Large intestine (tissue), 3 donors: ENCODE results near the gene SMIM11. TPM values are rescaled to one million over a fixed set of nuclear protein-coding genes. Genes with fewer than 3 reads are reported as not detected.

Source experiments
- DNase-seq, 2 donors: peaks; one replicate each; pipeline versions ENCODE4 v3.0.0 to v3.0.0-alpha.2; 2013
- H3K27ac ChIP-seq: one replicate; pipeline ENCODE4 v1.5.1; 2013; ENCODE audit warnings: low read length
- H3K27me3 ChIP-seq: 2 replicates; pipeline ENCODE4 v1.6.1; 2013; ENCODE audit warnings: low read length; ENCODE audit not compliant: control insufficient read depth, insufficient read depth
- H3K36me3 ChIP-seq: 2 replicates; pipeline ENCODE4 v1.6.1; 2013; ENCODE audit warnings: low read length; ENCODE audit not compliant: control insufficient read depth, insufficient read depth
- H3K4me1 ChIP-seq: one replicate; pipeline ENCODE4 v1.6.1; 2013; ENCODE audit warnings: low read length; ENCODE audit not compliant: control insufficient read depth, insufficient read depth
- H3K4me3 ChIP-seq: one replicate; pipeline ENCODE4 v1.5.1; 2013; ENCODE audit warnings: low read length
- H3K9me3 ChIP-seq: one replicate; pipeline ENCODE4 v1.6.1; 2013; ENCODE audit warnings: mild to moderate bottlenecking, low read depth, low read length, moderate library complexity; ENCODE audit not compliant: control insufficient read depth
- WGBS: methylation state at CpG from one replicate; pipeline ENCODE4 v1.1.5; 2013; ENCODE audit warnings: low lambda C conversion rate; ENCODE audit not compliant: insufficient coverage; 5-methylcytosine and 5-hydroxymethylcytosine counted together
- polyA plus RNA-seq: library from polyadenylated mRNA; unstranded; fragments of 120-200 nt; gene quantifications from one replicate; pipeline ENCODE4 v1.2.1, GENCODE V29; 2013

The SMIM11 gene
- polyA plus RNA-seq, 1 donor, result 11.8 TPM

GRCh38 chr21:34352556-34352955 is 22.8 kb upstream of the SMIM11 start:
- H3K27ac ChIP-seq, result no peak overlapping the region
- H3K27me3 ChIP-seq, result no peaks in the 10 kb centered on the region
- no peak for DNase-seq
- H3K9me3 ChIP-seq, result peaks cover 3% of the 10 kb centered on the region
- no peaks in the 10 kb centered on the region for H3K4me1 ChIP-seq
- H3K36me3 ChIP-seq, result no peaks in the 10 kb centered on the region
- H3K4me3 ChIP-seq, result no peak overlapping the region
- no CpG with 5 or more reads among the region's 4 CpGs for whole genome bisulfite sequencing

- WGBS, result 94% methylated on average over 2 of the region's 6 CpGs
These were observed 22.1 kb upstream of the SMIM11 start for GRCh38 chr21:34353182-34353581.

GRCh38 chr21:34354836-34355235 is 20.5 kb upstream of the SMIM11 start:
- Histone ChIP-seq H3K36me3 (no peaks in the 10 kb centered on the region), H3K4me1 (no peaks in the 10 kb centered on the region), H3K9me3 (no peaks in the 10 kb centered on the region), H3K27me3 (no peaks in the 10 kb centered on the region), H3K27ac (no peak overlapping the region), H3K4me3 (no peak overlapping the region)
- WGBS, result 100% methylated on average over 1 of the region's 4 CpGs
- no peak for DNase-seq

More at GRCh38 chr21:34353182-34353581, 22.1 kb upstream of the SMIM11 start:
- Histone ChIP-seq H3K27ac (no peak overlapping the region), H3K27me3 (no peaks in the 10 kb centered on the region), H3K36me3 (no peaks in the 10 kb centered on the region), H3K4me1 (no peaks in the 10 kb centered on the region), H3K9me3 (peaks cover under 1% of the 10 kb centered on the region), H3K4me3 (no peak overlapping the region)
- DNase-seq, result no peak

DNA sequence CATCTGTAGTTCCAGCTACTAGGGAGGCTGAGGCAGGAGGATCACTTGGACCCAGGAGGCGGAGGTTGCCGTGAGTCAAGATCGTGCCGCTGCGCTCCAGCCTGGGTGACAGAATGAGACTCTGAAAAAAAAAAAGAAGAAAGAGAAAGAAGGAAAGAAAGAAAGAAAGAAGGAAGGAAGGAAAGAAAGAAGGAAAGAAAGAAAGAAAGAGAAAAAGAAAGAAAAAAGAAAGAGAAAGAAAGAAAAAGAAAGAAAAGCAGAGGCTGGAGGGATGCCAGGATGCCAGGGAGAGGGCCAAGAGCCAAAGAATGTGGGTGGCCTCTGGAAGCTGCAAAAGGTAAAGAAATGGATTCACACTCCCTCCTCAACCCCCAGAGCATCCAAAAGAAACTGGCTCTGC is 19.7 kb upstream of the SMIM11 start:
- Histone ChIP-seq H3K27ac (no peak overlapping the region), H3K4me3 (no peak overlapping the region), H3K4me1 (no peaks in the 10 kb centered on the region), H3K9me3 (no peaks in the 10 kb centered on the region), H3K27me3 (no peaks in the 10 kb centered on the region), H3K36me3 (no peaks in the 10 kb centered on the region)
- no peak for DNase-seq
- WGBS, result 100% methylated on average over 5 of the region's 5 CpGs

GRCh38 chr21:34357889-34358288 is 17.4 kb upstream of the SMIM11 start:
- Histone ChIP-seq H3K27me3 (peaks cover 4% of the 10 kb centered on the region), H3K4me3 (no peak overlapping the region), H3K36me3 (no peaks in the 10 kb centered on the region), H3K27ac (no peak overlapping the region), H3K4me1 (no peaks in the 10 kb centered on the region), H3K9me3 (no peaks in the 10 kb centered on the region)
- WGBS, result no CpG with 5 or more reads among the region's 2 CpGs
- no peak for DNase-seq

GRCh38 chr21:34358866-34359265 is 16.4 kb upstream of the SMIM11 start:
- no peaks in the 10 kb centered on the region for H3K4me1 ChIP-seq
- H3K9me3 ChIP-seq, result no peaks in the 10 kb centered on the region
- no peak overlapping the region for H3K27ac ChIP-seq
- WGBS, result 89% methylated on average over 1 of the region's 1 CpG
- H3K36me3 ChIP-seq, result no peaks in the 10 kb centered on the region
- H3K4me3 ChIP-seq, result no peak overlapping the region
- peaks cover 4% of the 10 kb centered on the region for H3K27me3 ChIP-seq
- no peak for DNase-seq

DNA sequence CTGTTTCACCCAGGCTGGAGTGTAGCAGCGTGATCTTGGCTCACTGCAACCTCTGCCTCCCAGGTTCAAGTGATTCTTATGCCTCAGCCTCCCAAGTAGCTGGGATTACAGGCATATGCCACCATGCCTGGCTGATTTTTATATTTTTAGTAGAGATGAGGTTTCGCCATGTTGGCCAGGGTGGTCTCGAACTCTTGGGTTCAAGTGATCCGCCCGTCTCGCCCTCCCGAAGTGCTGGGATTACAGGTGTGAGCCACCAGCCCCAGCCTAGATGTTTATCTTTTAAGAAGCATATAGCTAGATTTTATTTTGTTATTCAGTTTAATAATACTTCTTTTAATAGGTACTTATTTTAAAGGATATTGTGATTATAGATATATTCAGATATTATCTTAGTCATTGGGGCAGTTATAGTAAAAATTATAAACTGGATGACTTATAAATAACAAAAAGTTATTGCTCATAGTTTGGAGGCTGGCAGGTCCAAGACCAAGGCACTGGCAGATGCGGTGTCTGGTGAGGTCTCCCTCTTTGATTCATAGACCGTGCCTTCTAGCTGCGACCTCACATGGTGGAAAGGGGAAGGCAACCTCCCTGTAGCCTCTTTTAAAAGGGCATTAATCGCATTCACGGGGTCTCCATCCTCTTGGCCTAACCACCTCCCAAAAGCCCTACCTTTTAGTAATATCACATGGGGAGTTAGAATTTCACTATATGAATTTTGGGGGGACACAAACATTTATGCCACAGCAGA is 14.6 kb upstream of the SMIM11 start:
- Histone ChIP-seq H3K4me3 (no peak overlapping the region), H3K27ac (no peak overlapping the region), H3K9me3 (no peaks in the 10 kb centered on the region), H3K4me1 (no peaks in the 10 kb centered on the region), H3K36me3 (no peaks in the 10 kb centered on the region), H3K27me3 (peaks cover 4% of the 10 kb centered on the region)
- WGBS, result no CpG with 5 or more reads among the region's 12 CpGs
- no peak for DNase-seq

GRCh38 chr21:34362136-34362444 is 13.2 kb upstream of the SMIM11 start:
- H3K36me3 ChIP-seq, result no peaks in the 10 kb centered on the region
- no peak for DNase-seq
- no peaks in the 10 kb centered on the region for H3K4me1 ChIP-seq
- no peak overlapping the region for H3K27ac ChIP-seq
- H3K9me3 ChIP-seq, result no peaks in the 10 kb centered on the region
- WGBS, result 40% methylated on average over 1 of the region's 3 CpGs
- no peak overlapping the region for H3K4me3 ChIP-seq
- peaks cover 4% of the 10 kb centered on the region for H3K27me3 ChIP-seq

DNA sequence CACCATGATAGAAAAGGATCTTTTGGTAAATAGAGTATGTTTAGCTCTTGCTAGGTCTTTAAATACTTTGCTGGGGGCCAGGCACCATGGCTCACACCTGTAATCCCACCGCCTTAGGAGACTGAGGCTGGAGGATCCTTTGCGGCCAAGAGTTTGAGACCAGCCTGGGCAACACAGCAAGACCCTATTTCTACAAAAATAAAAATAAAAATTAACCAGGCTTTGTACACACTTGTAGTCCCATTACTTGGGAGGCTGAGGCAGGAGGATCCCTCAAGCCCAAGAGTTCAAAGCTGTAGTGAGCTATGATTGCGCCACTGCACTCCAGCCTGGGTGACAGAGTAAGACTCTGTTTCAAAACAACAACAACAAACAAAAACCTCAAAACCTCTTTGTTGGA is 12.6 kb upstream of the SMIM11 start:
- no peaks in the 10 kb centered on the region for H3K4me1 ChIP-seq
- H3K27me3 ChIP-seq, result peaks cover 4% of the 10 kb centered on the region
- no peaks in the 10 kb centered on the region for H3K9me3 ChIP-seq
- DNase-seq, result no peak
- no peaks in the 10 kb centered on the region for H3K36me3 ChIP-seq
- 100% methylated on average over 1 of the region's 3 CpGs for WGBS
- no peak overlapping the region for H3K4me3 ChIP-seq
- H3K27ac ChIP-seq, result no peak overlapping the region

- Histone ChIP-seq H3K27ac (no peak within 1 kb of the TSS), H3K4me1 (no peaks in the 10 kb centered on the region), H3K36me3 (no peaks in the 10 kb centered on the region), H3K9me3 (no peaks in the 10 kb centered on the region), H3K4me3 (no peak within 1 kb of the TSS), H3K27me3 (peaks cover 4% of the 10 kb centered on the region)
- 60% methylated on average over 1 of the region's 3 CpGs for WGBS
- no peak for DNase-seq
These were observed 11.6 kb upstream of the SMIM11 start, which contains the start of gene KCNE2 for GRCh38 chr21:34363733-34364132. Gene KCNE2, plus strand, starts transcription at chr21:34364006. Its CDS starts 6,473 bp downstream, at chr21:34370479.

GRCh38 chr21:34364921-34365320 is 10.4 kb upstream of the SMIM11 start:
- peaks cover 4% of the 10 kb centered on the region for H3K27me3 ChIP-seq
- no peaks in the 10 kb centered on the region for H3K4me1 ChIP-seq
- DNase-seq, result no peak
- H3K4me3 ChIP-seq, result no peak overlapping the region
- no peak overlapping the region for H3K27ac ChIP-seq
- no peaks in the 10 kb centered on the region for H3K9me3 ChIP-seq
- H3K36me3 ChIP-seq, result no peaks in the 10 kb centered on the region
